HCT116 (cell line): ENCODE measurements around the gene PPIL3. TPM values are rescaled to one million over a fixed set of nuclear protein-coding genes. Genes with fewer than 3 reads are reported as not detected.

Experiments
- ATAC-seq: fragments of 200-7000 bp; cut with Tn5 transposase; 2 replicates; pipeline ENCODE4 v1.9.1; 2020; ENCODE audit warnings: mild to moderate bottlenecking, moderate library complexity
- BruUV-seq: library from RNA; stranded (reverse); fragments of 400-500 nt; replicated peaks from 2 replicates; lab custom pipeline; 2021; lab: Mats Ljungman, UMichigan
- CTCF ChIA-PET: fragments of 300-600 bp; sonication (Branson Sonifier 250); formaldehyde crosslinking; loops from one replicate; lab custom pipeline; 2021; ENCODE audit warnings: antibody characterized with exemption; lab: Charles Lee
- POLR2A ChIA-PET: fragments of 300-600, 350-600 bp; sonication (Branson Sonifier 250); formaldehyde crosslinking; loops from one replicate; lab custom pipeline; 2021; ENCODE audit warnings: antibody characterized with exemption; lab: Charles Lee
- RAD21 ChIA-PET, 2 experiments: fragments of 300-600 bp; sonication (Branson Sonifier 250); formaldehyde crosslinking; loops; one replicate each; lab custom pipeline; 2023; ENCODE audit warnings: low total read pairs in 2 of 2; ENCODE audit not compliant: uncharacterized antibody in 2 of 2, unreplicated experiment in 2 of 2, low non-redundant PET in 1 of 2; lab: Charles Lee
- DNase-seq: peaks from one replicate; pipeline ENCODE4 v3.0.0-alpha.2; 2010; ENCODE audit warnings: low read depth, low spot score
- H2AFZ ChIP-seq: fragments of 200-600 bp; shearing (Covaris generic), sonication (generic); 2 replicates; pipeline ENCODE4 v1.6.1; 2017; ENCODE audit warnings: low read depth, mixed run types, mixed read lengths, antibody characterized with exemption, low read length; ENCODE audit not compliant: poor library complexity, severe bottlenecking
- H3K27ac ChIP-seq: 2 replicates; pipeline ENCODE4 v1.5.1; 2012; ENCODE audit warnings: low read depth, low read length
- H3K27me3 ChIP-seq: fragments of 200-600 bp; sonication (generic); 2 replicates; pipeline ENCODE4 v1.6.1; 2016; ENCODE audit warnings: mixed run types, low read length, mixed read lengths; ENCODE audit not compliant: insufficient read depth
- H3K36me3 ChIP-seq, 2 experiments: fragments of 200-500 bp in 1 of 2; fragments of 200-600 bp in 1 of 2; sonication (Bioruptor generic) in 1 of 2; sonication (generic) in 1 of 2; 2 replicates each; pipeline versions ENCODE4 v1.5.1 to v1.6.1; 2014 to 2016; ENCODE audit warnings: low read length in 2 of 2, inconsistent platforms in 1 of 2, mixed read lengths in 1 of 2, mixed run types in 1 of 2; ENCODE audit not compliant: insufficient read depth in 2 of 2, control insufficient read depth in 1 of 2
- H3K4me1 ChIP-seq, 2 experiments: fragments of 200-600 bp in 1 of 2; sonication (generic) in 1 of 2; 2 replicates each; pipeline versions ENCODE4 v1.5.1 to v1.6.1; 2012 to 2017; ENCODE audit warnings: low read length in 2 of 2, inconsistent platforms in 1 of 2, mild to moderate bottlenecking in 1 of 2, mixed read lengths in 1 of 2, mixed run types in 1 of 2, moderate library complexity in 1 of 2; ENCODE audit not compliant: insufficient read depth in 2 of 2, control insufficient read depth in 1 of 2
- H3K4me2 ChIP-seq: fragments of 200-600 bp; sonication (generic); 2 replicates; pipeline ENCODE4 v1.6.1; 2017; ENCODE audit warnings: mixed run types, low read length, mixed read lengths
- H3K4me3 ChIP-seq, 2 experiments: fragments of 200-600 bp in 1 of 2; sonication (generic) in 1 of 2; replicated peaks in 1 of 2; 2 replicates each; pipeline ENCODE4 v1.5.1; 2011 to 2016; ENCODE audit warnings: low read length in 2 of 2, control low read depth in 1 of 2, low read depth in 1 of 2, mild to moderate bottlenecking in 1 of 2, mixed read lengths in 1 of 2, mixed run types in 1 of 2
- H3K79me2 ChIP-seq: fragments of 200-600 bp; sonication (generic); 2 replicates; pipeline ENCODE4 v1.6.1; 2017; ENCODE audit warnings: mild to moderate bottlenecking, mixed run types, low read length, moderate library complexity, mixed read lengths; ENCODE audit not compliant: insufficient read depth
- H3K9ac ChIP-seq: fragments of 200-600 bp; sonication (generic); 2 replicates; pipeline ENCODE4 v1.6.1; 2016; ENCODE audit warnings: low read length, mixed read lengths
- H3K9me2 ChIP-seq: fragments of 200-600 bp; sonication (generic), shearing (Covaris generic); 2 replicates; pipeline ENCODE4 v1.6.1; 2017; ENCODE audit warnings: mixed run types, mild to moderate bottlenecking, moderate library complexity; ENCODE audit not compliant: insufficient read depth
- H3K9me3 ChIP-seq, 2 experiments: fragments of 200-500 bp in 1 of 2; fragments of 200-600 bp in 1 of 2; sonication (Bioruptor generic) in 1 of 2; sonication (generic) in 1 of 2; 2 replicates each; pipeline ENCODE4 v1.6.1; 2014 to 2017; ENCODE audit warnings: low read length in 2 of 2, mixed read lengths in 2 of 2, inconsistent platforms in 1 of 2, low read depth in 1 of 2, mild to moderate bottlenecking in 1 of 2, mixed run types in 1 of 2, moderate library complexity in 1 of 2; ENCODE audit not compliant: control insufficient read depth in 1 of 2, insufficient read depth in 1 of 2
- H4K20me1 ChIP-seq: fragments of 200-600 bp; sonication (generic), shearing (Covaris generic); 2 replicates; pipeline ENCODE4 v1.6.1; 2017; ENCODE audit warnings: mixed run types, mild to moderate bottlenecking, moderate library complexity; ENCODE audit not compliant: insufficient read depth
- ATF3 ChIP-seq: IDR thresholded peaks from 2 replicates; pipeline ENCODE4 v1.6.1; 2012
- CBX3 ChIP-seq: IDR thresholded peaks from 2 replicates; pipeline ENCODE4 v1.6.1; 2012; ENCODE audit warnings: low read depth
- CEBPB ChIP-seq: IDR thresholded peaks from 2 replicates; pipeline ENCODE4 v1.6.1; 2012; ENCODE audit warnings: low read depth
- EGR1 ChIP-seq: IDR thresholded peaks from 2 replicates; pipeline ENCODE4 v1.6.1; 2012; ENCODE audit warnings: low read depth
- FOSL1 ChIP-seq: IDR thresholded peaks from 2 replicates; pipeline ENCODE4 v1.6.1; 2012; ENCODE audit warnings: low read depth
- JUND ChIP-seq: IDR thresholded peaks from 2 replicates; pipeline ENCODE4 v1.6.1; 2012
- POLR2A ChIP-seq: IDR thresholded peaks from 2 replicates; pipeline ENCODE4 v1.7.0; 2011; ENCODE audit warnings: borderline replicate concordance; ENCODE audit not compliant: insufficient read depth, insufficient read length; ENCODE audit errors: extremely low read depth
- POLR2AphosphoS5 ChIP-seq: IDR thresholded peaks from 2 replicates; pipeline ENCODE4 v1.6.1; 2011; ENCODE audit warnings: mild to moderate bottlenecking, low read depth, low read length, moderate library complexity
- SIN3A ChIP-seq: IDR thresholded peaks from 2 replicates; pipeline ENCODE4 v1.6.1; 2012; ENCODE audit warnings: low read depth
- SP1 ChIP-seq: IDR thresholded peaks from 2 replicates; pipeline ENCODE4 v1.6.1; 2012; ENCODE audit warnings: low read depth
- YY1 ChIP-seq: IDR thresholded peaks from 2 replicates; pipeline ENCODE4 v1.6.1; 2011; ENCODE audit warnings: low read length, low read depth, moderate library complexity, mild to moderate bottlenecking; ENCODE audit not compliant: insufficient replicate concordance; ENCODE audit errors: extremely low read depth
- ZNF274 ChIP-seq: fragments of 200-500 bp; sonication (Bioruptor generic); IDR thresholded peaks from 2 replicates; pipeline ENCODE4 v1.6.1; 2014; ENCODE audit warnings: mild to moderate bottlenecking, low read depth, low read length, inconsistent platforms
- intact Hi-C: fragments of 100-400 bp; cut with micrococcal nuclease; formaldehyde crosslinking; loops from 2 replicates; pipeline ENCODE4 v1.10.0; 2022
- total RNA-seq: library from RNA; stranded (reverse); gene quantifications from one replicate; pipeline ENCODE4 v1.2.1, GENCODE V29; 2021; ENCODE audit not compliant: unreplicated experiment
- TF ChIP-seq, protein P1 (sequence below): IDR thresholded peaks from 2 replicates; pipeline ENCODE4 v1.6.1; 2012; ENCODE audit warnings: low read depth
- TF ChIP-seq, protein P2 (sequence below): IDR thresholded peaks from 2 replicates; pipeline ENCODE4 v1.6.1; 2011; ENCODE audit warnings: mild to moderate bottlenecking, low read length, moderate library complexity; ENCODE audit not compliant: insufficient replicate concordance; ENCODE audit errors: extremely low read depth

The PPIL3 gene
- total RNA-seq, 1 experiment from 2014 or later = 55.9 TPM

DNA sequence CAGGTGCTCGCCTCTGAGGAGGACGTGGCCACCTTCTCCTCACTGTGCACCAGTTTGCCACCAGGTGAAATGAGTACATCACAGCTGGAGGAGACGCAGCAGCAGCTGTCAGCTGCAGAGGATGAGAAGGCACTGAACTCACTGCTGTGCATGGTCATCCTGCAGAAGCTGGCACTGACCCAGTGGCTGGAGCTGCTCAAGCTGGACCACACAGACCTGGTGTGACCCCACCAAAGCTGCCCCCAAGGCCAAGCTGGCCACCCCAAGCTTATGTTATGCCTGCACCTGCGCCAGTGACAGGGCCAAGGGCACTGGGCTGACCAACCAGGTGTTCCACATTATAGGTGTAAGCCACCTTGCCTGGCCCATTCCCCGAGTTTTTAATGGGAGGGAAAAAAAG lies 43.7 kb downstream of the PPIL3 start:
- no peak overlapping the region for H3K4me3 ChIP-seq
- H3K4me1 ChIP-seq = no peaks in the 10 kb centered on the region
- no peaks in the 10 kb centered on the region for H4K20me1 ChIP-seq
- ChIA-PET RAD21 (no interaction called here), POLR2A (interaction anchor here (0.9 kb wide), 1 partner anchor 19 kb away, joined by 3 read pairs; the partner anchor contains the start of gene CLK1)
- H3K9me3 ChIP-seq = no peaks in the 10 kb centered on the region
- no peak overlapping the region for H3K9ac ChIP-seq
- no peaks in the 10 kb centered on the region for H3K36me3 ChIP-seq
- H3K4me2 ChIP-seq = no peak overlapping the region
- H3K79me2 ChIP-seq = no peaks in the 10 kb centered on the region
- no peak for ATAC-seq
- H2AFZ ChIP-seq = no peak overlapping the region
- TF ChIP-seq POLR2AphosphoS5 = no peak
- no peak for TF ChIP-seq CBX3
- no peak for TF ChIP-seq YY1
- TF ChIP-seq EGR1 = no peak
- TF ChIP-seq ZNF274 = no peak
- no peak for TF ChIP-seq ATF3
- no peak for TF ChIP-seq SIN3A
- no peak for TF ChIP-seq POLR2A
- TF ChIP-seq, protein P1, sequence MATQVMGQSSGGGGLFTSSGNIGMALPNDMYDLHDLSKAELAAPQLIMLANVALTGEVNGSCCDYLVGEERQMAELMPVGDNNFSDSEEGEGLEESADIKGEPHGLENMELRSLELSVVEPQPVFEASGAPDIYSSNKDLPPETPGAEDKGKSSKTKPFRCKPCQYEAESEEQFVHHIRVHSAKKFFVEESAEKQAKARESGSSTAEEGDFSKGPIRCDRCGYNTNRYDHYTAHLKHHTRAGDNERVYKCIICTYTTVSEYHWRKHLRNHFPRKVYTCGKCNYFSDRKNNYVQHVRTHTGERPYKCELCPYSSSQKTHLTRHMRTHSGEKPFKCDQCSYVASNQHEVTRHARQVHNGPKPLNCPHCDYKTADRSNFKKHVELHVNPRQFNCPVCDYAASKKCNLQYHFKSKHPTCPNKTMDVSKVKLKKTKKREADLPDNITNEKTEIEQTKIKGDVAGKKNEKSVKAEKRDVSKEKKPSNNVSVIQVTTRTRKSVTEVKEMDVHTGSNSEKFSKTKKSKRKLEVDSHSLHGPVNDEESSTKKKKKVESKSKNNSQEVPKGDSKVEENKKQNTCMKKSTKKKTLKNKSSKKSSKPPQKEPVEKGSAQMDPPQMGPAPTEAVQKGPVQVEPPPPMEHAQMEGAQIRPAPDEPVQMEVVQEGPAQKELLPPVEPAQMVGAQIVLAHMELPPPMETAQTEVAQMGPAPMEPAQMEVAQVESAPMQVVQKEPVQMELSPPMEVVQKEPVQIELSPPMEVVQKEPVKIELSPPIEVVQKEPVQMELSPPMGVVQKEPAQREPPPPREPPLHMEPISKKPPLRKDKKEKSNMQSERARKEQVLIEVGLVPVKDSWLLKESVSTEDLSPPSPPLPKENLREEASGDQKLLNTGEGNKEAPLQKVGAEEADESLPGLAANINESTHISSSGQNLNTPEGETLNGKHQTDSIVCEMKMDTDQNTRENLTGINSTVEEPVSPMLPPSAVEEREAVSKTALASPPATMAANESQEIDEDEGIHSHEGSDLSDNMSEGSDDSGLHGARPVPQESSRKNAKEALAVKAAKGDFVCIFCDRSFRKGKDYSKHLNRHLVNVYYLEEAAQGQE = no peak
- TF ChIP-seq, protein P2, sequence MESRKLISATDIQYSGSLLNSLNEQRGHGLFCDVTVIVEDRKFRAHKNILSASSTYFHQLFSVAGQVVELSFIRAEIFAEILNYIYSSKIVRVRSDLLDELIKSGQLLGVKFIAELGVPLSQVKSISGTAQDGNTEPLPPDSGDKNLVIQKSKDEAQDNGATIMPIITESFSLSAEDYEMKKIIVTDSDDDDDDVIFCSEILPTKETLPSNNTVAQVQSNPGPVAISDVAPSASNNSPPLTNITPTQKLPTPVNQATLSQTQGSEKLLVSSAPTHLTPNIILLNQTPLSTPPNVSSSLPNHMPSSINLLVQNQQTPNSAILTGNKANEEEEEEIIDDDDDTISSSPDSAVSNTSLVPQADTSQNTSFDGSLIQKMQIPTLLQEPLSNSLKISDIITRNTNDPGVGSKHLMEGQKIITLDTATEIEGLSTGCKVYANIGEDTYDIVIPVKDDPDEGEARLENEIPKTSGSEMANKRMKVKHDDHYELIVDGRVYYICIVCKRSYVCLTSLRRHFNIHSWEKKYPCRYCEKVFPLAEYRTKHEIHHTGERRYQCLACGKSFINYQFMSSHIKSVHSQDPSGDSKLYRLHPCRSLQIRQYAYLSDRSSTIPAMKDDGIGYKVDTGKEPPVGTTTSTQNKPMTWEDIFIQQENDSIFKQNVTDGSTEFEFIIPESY = no peak
- no peak for TF ChIP-seq CEBPB
- TF ChIP-seq FOSL1 = no peak
- TF ChIP-seq JUND = no peak
- no peak for TF ChIP-seq SP1
- TF ChIP-seq, all 23 proteins: peak for 0
- H3K9me2 ChIP-seq = no peaks in the 10 kb centered on the region
- intact Hi-C loops = no loop called here
- no peaks in the 10 kb centered on the region for H3K27me3 ChIP-seq
- no peak overlapping the region for H3K27ac ChIP-seq
- no TSS peak for BruUV-seq
- DNase-seq = no peak
- CTCF ChIA-PET = no interaction called here
